Activated T-cell treated with anti-CD3 and anti-CD28 coated beads, Interleukin-2, amount 50 U/mL, for 72 hours (primary cell): ENCODE results near the gene IGF2BP3. TPM values are rescaled to one million over a fixed set of nuclear protein-coding genes. Genes with fewer than 3 reads are reported as not detected.
A peak's percentile ranks its signal among the peaks of the same experiment; 100 is the strongest.

ENCODE experiments used
- ATAC-seq, 2 donors: fragments of 150-1000 bp; cut with Tn5 transposase; replicated peaks in 1 of 2; 2 replicates each; pipeline ENCODE4 v1.10.0; 2021; ENCODE audit warnings: moderate library complexity in 2 of 2, mild to moderate bottlenecking in 1 of 2
- DNase-seq, 2 donors: peaks; one replicate each; pipeline ENCODE4 v3.0.0; 2021 to 2022; ENCODE audit warnings: mixed read lengths in 1 of 2
- H3K27ac Mint-ChIP-seq: one replicate; pipeline ENCODE4 v1.8.0; 2022; ENCODE audit warnings: mild to moderate bottlenecking, moderate library complexity, mixed read lengths
- H3K27me3 Mint-ChIP-seq: one replicate; pipeline ENCODE4 v1.8.0; 2022; ENCODE audit warnings: low read depth, mixed read lengths
- H3K36me3 Mint-ChIP-seq, 2 donors: one replicate each; pipeline ENCODE4 v1.8.0; 2022; ENCODE audit warnings: mixed read lengths in 2 of 2, mild to moderate bottlenecking in 1 of 2; ENCODE audit not compliant: insufficient read depth in 2 of 2
- H3K4me1 Mint-ChIP-seq: one replicate; pipeline ENCODE4 v1.8.0; 2022; ENCODE audit warnings: low read depth, mixed read lengths
- H3K4me3 Mint-ChIP-seq, 2 donors: one replicate each; pipeline ENCODE4 v1.8.0; 2022; ENCODE audit warnings: mild to moderate bottlenecking in 2 of 2, mixed read lengths in 2 of 2, moderate library complexity in 2 of 2
- H3K9me3 Mint-ChIP-seq, 2 donors: one replicate each; pipeline ENCODE4 v1.8.0; 2022; ENCODE audit warnings: mixed read lengths in 2 of 2
- total RNA-seq, 2 donors: library from RNA; stranded (reverse); gene quantifications; one replicate each; pipeline ENCODE4 v1.2.3, GENCODE V29; 2022

IGF2BP3 gene
- total RNA-seq, 2 donors from 2014 or later: 2.0 to 2.6 TPM

- Mint-ChIP-seq H3K27me3 (no peaks in the 10 kb centered on the region), H3K9me3 (no peaks in the 10 kb centered on the region), H3K36me3 (no peaks in the 10 kb centered on the region), H3K4me3 (no peak overlapping the region), H3K4me1 (peaks cover 12% of the 10 kb centered on the region), H3K27ac (no peak overlapping the region)
- no peak for DNase-seq
- no peak for ATAC-seq
Observed at GRCh38 chr7:23284871-23285270, 185.4 kb downstream of the IGF2BP3 start.

- Mint-ChIP-seq H3K4me3 (no peak overlapping the region), H3K27ac (no peak overlapping the region), H3K4me1 (peaks cover 9% of the 10 kb centered on the region), H3K9me3 (no peaks in the 10 kb centered on the region), H3K27me3 (no peaks in the 10 kb centered on the region), H3K36me3 (no peaks in the 10 kb centered on the region)
- no peak for ATAC-seq
- DNase-seq: no peak
Observed at GRCh38 chr7:23283086-23283485, 187.2 kb downstream of the IGF2BP3 start.

GRCh38 chr7:23279819-23280525, 190.3 kb downstream of the IGF2BP3 start:
- no peaks in the 10 kb centered on the region for H3K36me3 Mint-ChIP-seq
- no peaks in the 10 kb centered on the region for H3K4me1 Mint-ChIP-seq
- H3K27me3 Mint-ChIP-seq: no peaks in the 10 kb centered on the region
- ATAC-seq: no peak
- no peak for DNase-seq
- H3K4me3 Mint-ChIP-seq: no peak overlapping the region
- H3K9me3 Mint-ChIP-seq: no peaks in the 10 kb centered on the region
- H3K27ac Mint-ChIP-seq: no peak overlapping the region

- Mint-ChIP-seq H3K27me3 (peaks cover 5% of the 10 kb centered on the region), H3K9me3 (no peaks in the 10 kb centered on the region), H3K27ac (peak overlapping the region; percentile 9), H3K4me1 (peaks cover 7% of the 10 kb centered on the region), H3K36me3 (no peaks in the 10 kb centered on the region), H3K4me3 (no peak overlapping the region)
- peak; percentile 25 to 52 for DNase-seq
- ATAC-seq: peak; percentile 18 to 31
Observed at GRCh38 chr7:23277359-23277989, 192.8 kb downstream of the IGF2BP3 start.

GRCh38 chr7:23276947-23277346, 193.3 kb downstream of the IGF2BP3 start:
- ATAC-seq (no peak), DNase-seq (no peak)
- H3K27ac Mint-ChIP-seq: no peak overlapping the region
- H3K36me3 Mint-ChIP-seq: no peaks in the 10 kb centered on the region
- peaks cover 7% of the 10 kb centered on the region for H3K4me1 Mint-ChIP-seq
- no peak overlapping the region for H3K4me3 Mint-ChIP-seq
- H3K9me3 Mint-ChIP-seq: no peaks in the 10 kb centered on the region
- peaks cover 10% of the 10 kb centered on the region for H3K27me3 Mint-ChIP-seq

GRCh38 chr7:23276376-23276775, 193.9 kb downstream of the IGF2BP3 start:
- peaks cover 7% of the 10 kb centered on the region for H3K4me1 Mint-ChIP-seq
- H3K4me3 Mint-ChIP-seq: no peak overlapping the region
- DNase-seq: no peak

GRCh38 chr7:23275912-23276311, 194.4 kb downstream of the IGF2BP3 start:
- Mint-ChIP-seq H3K27ac (no peak overlapping the region), H3K27me3 (peaks cover 14% of the 10 kb centered on the region), H3K36me3 (no peaks in the 10 kb centered on the region), H3K9me3 (no peaks in the 10 kb centered on the region), H3K4me3 (no peak overlapping the region), H3K4me1 (peaks cover 7% of the 10 kb centered on the region)
- DNase-seq (no peak), ATAC-seq (no peak)

More at GRCh38 chr7:23276376-23276775, 193.9 kb downstream of the IGF2BP3 start:
- H3K27me3 Mint-ChIP-seq: peaks cover 11% of the 10 kb centered on the region
- no peaks in the 10 kb centered on the region for H3K9me3 Mint-ChIP-seq
- no peak for ATAC-seq
- H3K27ac Mint-ChIP-seq: no peak overlapping the region
- no peaks in the 10 kb centered on the region for H3K36me3 Mint-ChIP-seq

GRCh38 chr7:23273141-23273599, 197.1 kb downstream of the IGF2BP3 start:
- Mint-ChIP-seq H3K27ac (peak overlapping the region; percentile 41), H3K9me3 (no peaks in the 10 kb centered on the region), H3K4me3 (peak overlapping the region; percentile 65 to 88), H3K27me3 (peaks cover 28% of the 10 kb centered on the region), H3K36me3 (no peaks in the 10 kb centered on the region), H3K4me1 (peaks cover 7% of the 10 kb centered on the region)
- DNase-seq (peak; percentile 90 to 92), ATAC-seq (peak; percentile 97 to 99)

- Mint-ChIP-seq H3K4me3 (peak overlapping the region; percentile 40 to 65), H3K27me3 (peaks cover 28% of the 10 kb centered on the region)
Observed at GRCh38 chr7:23272275-23272674, 198.0 kb downstream of the IGF2BP3 start.

GRCh38 chr7:23268746-23269145, 201.5 kb downstream of the IGF2BP3 start:
- no peak for DNase-seq
- peaks cover 15% of the 10 kb centered on the region for H3K4me1 Mint-ChIP-seq
- H3K36me3 Mint-ChIP-seq: no peaks in the 10 kb centered on the region
- H3K27ac Mint-ChIP-seq: no peak overlapping the region
- peaks cover 28% of the 10 kb centered on the region for H3K27me3 Mint-ChIP-seq
- H3K9me3 Mint-ChIP-seq: no peaks in the 10 kb centered on the region
- ATAC-seq: no peak
- H3K4me3 Mint-ChIP-seq: no peak overlapping the region

More at GRCh38 chr7:23272275-23272674, 198.0 kb downstream of the IGF2BP3 start:
- no peaks in the 10 kb centered on the region for H3K36me3 Mint-ChIP-seq
- H3K4me1 Mint-ChIP-seq: peaks cover 7% of the 10 kb centered on the region
- no peak for DNase-seq
- H3K9me3 Mint-ChIP-seq: no peaks in the 10 kb centered on the region
- no peak for ATAC-seq
- H3K27ac Mint-ChIP-seq: no peak overlapping the region

GRCh38 chr7:23268167-23268566, 202.1 kb downstream of the IGF2BP3 start:
- DNase-seq (no peak), ATAC-seq (no peak)
- H3K27ac Mint-ChIP-seq: no peak overlapping the region
- H3K9me3 Mint-ChIP-seq: no peaks in the 10 kb centered on the region
- H3K27me3 Mint-ChIP-seq: peaks cover 28% of the 10 kb centered on the region
- H3K36me3 Mint-ChIP-seq: no peaks in the 10 kb centered on the region
- H3K4me1 Mint-ChIP-seq: peaks cover 9% of the 10 kb centered on the region
- no peak overlapping the region for H3K4me3 Mint-ChIP-seq

GRCh38 chr7:23267357-23267756, 202.9 kb downstream of the IGF2BP3 start:
- Mint-ChIP-seq H3K4me3 (no peak overlapping the region), H3K27ac (no peak overlapping the region), H3K4me1 (peaks cover 9% of the 10 kb centered on the region), H3K27me3 (peaks cover 22% of the 10 kb centered on the region), H3K9me3 (no peaks in the 10 kb centered on the region), H3K36me3 (no peaks in the 10 kb centered on the region)
- ATAC-seq: no peak
- DNase-seq: no peak

GRCh38 chr7:23266918-23267317, 203.4 kb downstream of the IGF2BP3 start:
- Mint-ChIP-seq H3K27ac (no peak overlapping the region), H3K36me3 (no peaks in the 10 kb centered on the region), H3K27me3 (peaks cover 18% of the 10 kb centered on the region), H3K4me3 (no peak overlapping the region), H3K4me1 (peaks cover 9% of the 10 kb centered on the region), H3K9me3 (no peaks in the 10 kb centered on the region)
- ATAC-seq: no peak
- DNase-seq: no peak
